ENCODE results near the gene KCNG4. TPM values are rescaled to one million over a fixed set of nuclear protein-coding genes. Genes with fewer than 3 reads are reported as not detected.

The KCNG4 gene
- total and polyA plus RNA-seq, 2 donors, result not detected

DNA sequence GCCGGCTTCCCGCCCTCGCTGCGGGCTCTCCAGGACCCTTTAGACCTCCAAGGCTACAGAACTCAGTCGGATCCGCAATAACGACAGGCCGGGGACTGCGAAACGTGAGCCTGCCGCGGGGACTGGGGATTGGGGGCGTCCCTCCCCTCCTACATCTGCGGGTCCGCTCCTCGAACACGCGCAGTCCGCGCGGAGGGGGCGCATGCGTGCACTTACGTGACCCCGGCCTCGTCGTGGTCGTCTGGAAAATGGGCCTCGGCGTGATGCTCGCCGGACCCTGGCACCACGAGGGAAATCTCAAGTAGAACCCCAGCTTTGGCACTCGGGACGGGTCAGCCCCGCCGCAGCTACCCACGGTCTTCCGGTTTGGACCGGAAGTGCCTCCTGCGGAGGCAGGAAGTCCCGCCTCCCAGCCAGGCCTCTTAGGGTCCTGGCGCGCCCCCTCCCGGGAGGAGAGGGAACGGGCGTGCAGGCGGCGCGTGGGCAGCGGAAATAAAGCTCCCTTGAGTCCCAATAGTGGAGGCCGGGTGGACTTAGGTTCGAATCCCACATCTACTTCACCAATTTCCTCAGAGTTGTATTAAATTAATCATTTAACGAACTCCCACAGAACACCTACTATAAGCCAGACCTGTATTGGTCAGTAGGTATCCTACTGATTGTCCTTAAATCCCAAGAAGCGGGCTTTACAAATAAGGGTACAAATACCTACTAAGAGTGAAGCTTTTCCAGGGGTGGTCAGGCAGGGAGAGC lies 53.0 kb downstream of the KCNG4 start, which contains the start of gene TAF1C:
TAF1C (minus strand) TSS at position 373 of the 753 bp plus-strand sequence. CDS start 2,069 bp downstream, outside the sequence.
- no peaks in the 10 kb centered on the region for H3K4me1 ChIP-seq (ENCODE audit: insufficient read depth)
- peak within 1 kb of the TSS; percentile 19 for H3K27ac ChIP-seq (ENCODE audit: low read depth)
- 2% methylated on average over 55 of the region's 55 CpGs for WGBS
- peaks cover 4% of the 10 kb centered on the region for H3K36me3 ChIP-seq (ENCODE audit: insufficient read depth)
- H3K4me3 ChIP-seq (ENCODE audit: low read depth, low read length), result peak within 1 kb of the TSS; percentile 67
- peak; percentile 69 for DNase-seq (ENCODE audit: extremely low spot score)

DNA sequence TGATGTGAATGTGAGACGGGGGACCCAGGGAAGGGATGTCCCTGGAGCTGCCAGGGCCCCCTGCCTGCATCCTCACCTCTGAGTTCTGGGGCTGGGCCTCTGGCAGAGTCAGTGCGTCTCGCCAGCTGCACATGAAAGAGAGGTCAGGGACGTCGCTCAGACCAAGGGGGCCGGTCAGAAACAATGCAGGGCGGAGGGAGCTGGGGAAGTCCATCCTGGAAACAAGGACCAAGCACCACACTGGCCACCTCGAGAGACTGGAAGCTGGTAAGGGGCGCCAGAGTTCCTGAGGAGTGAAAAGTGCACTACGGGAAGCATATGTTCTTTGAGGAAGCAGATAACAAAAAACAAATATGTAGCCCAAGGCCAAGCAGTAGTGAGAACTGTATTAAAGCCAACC lies 55.0 kb downstream of the KCNG4 start:
- 77% methylated on average over 10 of the region's 10 CpGs for WGBS

GRCh38 chr16:84183911-84184591 lies 55.8 kb downstream of the KCNG4 start:
- 82% methylated on average over 11 of the region's 11 CpGs for WGBS
- H3K27ac ChIP-seq (ENCODE audit: low read depth), result peak overlapping the region; percentile 18
- H3K36me3 ChIP-seq (ENCODE audit: insufficient read depth), result peaks cover 9% of the 10 kb centered on the region

More for the DNA sequence above, 55.0 kb downstream of the KCNG4 start:
- Histone ChIP-seq H3K27ac (ENCODE audit: low read depth) (no peak overlapping the region), H3K4me3 (ENCODE audit: low read depth, low read length) (no peak overlapping the region), H3K36me3 (ENCODE audit: insufficient read depth) (peaks cover 9% of the 10 kb centered on the region), H3K4me1 (ENCODE audit: insufficient read depth) (no peaks in the 10 kb centered on the region)
- DNase-seq (ENCODE audit: extremely low spot score), result no peak

GRCh38 chr16:84183572-84183875 lies 56.3 kb downstream of the KCNG4 start:
- no peak overlapping the region for H3K4me3 ChIP-seq (ENCODE audit: low read depth, low read length)
- H3K4me1 ChIP-seq (ENCODE audit: insufficient read depth), result no peaks in the 10 kb centered on the region
- no peak overlapping the region for H3K27ac ChIP-seq (ENCODE audit: low read depth)
- no peak for DNase-seq (ENCODE audit: extremely low spot score)
- H3K36me3 ChIP-seq (ENCODE audit: insufficient read depth), result peaks cover 9% of the 10 kb centered on the region
- 95% methylated on average over 5 of the region's 5 CpGs for WGBS

More at GRCh38 chr16:84183911-84184591, 55.8 kb downstream of the KCNG4 start:
- H3K4me3 ChIP-seq (ENCODE audit: low read depth, low read length), result no peak overlapping the region
- no peak for DNase-seq (ENCODE audit: extremely low spot score)
- H3K4me1 ChIP-seq (ENCODE audit: insufficient read depth), result no peaks in the 10 kb centered on the region

- 94% methylated on average over 26 of the region's 26 CpGs for WGBS
- no peak overlapping the region for H3K27ac ChIP-seq (ENCODE audit: low read depth)
- no peaks in the 10 kb centered on the region for H3K4me1 ChIP-seq (ENCODE audit: insufficient read depth)
- no peak overlapping the region for H3K4me3 ChIP-seq (ENCODE audit: low read depth, low read length)
- H3K36me3 ChIP-seq (ENCODE audit: insufficient read depth), result peaks cover 9% of the 10 kb centered on the region
- no peak for DNase-seq (ENCODE audit: extremely low spot score)
Observed at GRCh38 chr16:84182680-84183571, 56.9 kb downstream of the KCNG4 start.

GRCh38 chr16:84182104-84182503 lies 57.7 kb downstream of the KCNG4 start:
- H3K4me1 ChIP-seq (ENCODE audit: insufficient read depth), result no peaks in the 10 kb centered on the region
- peaks cover 9% of the 10 kb centered on the region for H3K36me3 ChIP-seq (ENCODE audit: insufficient read depth)
- 96% methylated on average over 18 of the region's 18 CpGs for WGBS
- no peak overlapping the region for H3K27ac ChIP-seq (ENCODE audit: low read depth)
- no peak overlapping the region for H3K4me3 ChIP-seq (ENCODE audit: low read depth, low read length)
- DNase-seq (ENCODE audit: extremely low spot score), result no peak

GRCh38 chr16:84181144-84181915 lies 58.5 kb downstream of the KCNG4 start:
- Histone ChIP-seq H3K4me3 (ENCODE audit: low read depth, low read length) (no peak overlapping the region), H3K27ac (ENCODE audit: low read depth) (no peak overlapping the region), H3K36me3 (ENCODE audit: insufficient read depth) (peaks cover 9% of the 10 kb centered on the region), H3K4me1 (ENCODE audit: insufficient read depth) (no peaks in the 10 kb centered on the region)
- 93% methylated on average over 41 of the region's 41 CpGs for WGBS
- no peak for DNase-seq (ENCODE audit: extremely low spot score)

- no peak overlapping the region for H3K4me3 ChIP-seq (ENCODE audit: low read depth, low read length)
- no peaks in the 10 kb centered on the region for H3K4me1 ChIP-seq (ENCODE audit: insufficient read depth)
- 79% methylated on average over 21 of the region's 21 CpGs for WGBS
- H3K27ac ChIP-seq (ENCODE audit: low read depth), result no peak overlapping the region
- DNase-seq (ENCODE audit: extremely low spot score), result no peak
- peaks cover 9% of the 10 kb centered on the region for H3K36me3 ChIP-seq (ENCODE audit: insufficient read depth)
Observed at GRCh38 chr16:84180519-84181140, 59.2 kb downstream of the KCNG4 start.

DNA sequence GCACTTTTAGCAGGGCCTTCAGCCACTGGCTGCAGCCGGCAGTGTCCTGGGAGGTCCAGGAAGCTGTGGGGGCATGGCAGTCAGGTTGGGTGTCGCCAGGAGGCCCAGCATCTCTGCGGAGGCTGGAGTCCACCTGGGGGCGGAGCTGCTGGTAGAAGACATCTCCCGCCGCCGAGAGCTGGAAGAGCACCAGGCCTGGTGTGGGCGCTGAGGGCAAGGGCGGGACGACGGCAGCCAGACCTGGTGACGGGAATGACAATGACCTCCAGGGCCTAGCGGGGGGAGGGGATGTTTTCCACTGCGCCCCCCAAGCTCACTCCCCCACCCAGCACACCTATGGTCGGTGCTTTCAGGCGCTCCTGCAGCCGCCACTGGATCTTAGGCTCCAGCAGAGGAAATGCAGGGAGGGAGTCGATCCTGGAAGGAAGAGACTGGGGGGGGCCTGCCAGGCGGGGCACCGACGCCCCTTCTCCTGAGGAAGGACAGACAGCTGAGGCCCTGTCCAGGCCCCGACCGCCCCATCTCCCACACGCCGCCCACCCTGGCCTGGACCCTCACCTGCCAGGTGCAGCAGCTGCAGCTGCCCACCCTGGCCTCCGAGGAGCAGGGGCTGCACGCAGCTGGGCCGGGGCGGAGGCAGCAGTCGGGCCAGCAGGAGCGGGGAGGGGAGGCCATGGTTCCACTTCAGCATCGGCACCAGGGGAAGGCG lies 60.0 kb downstream of the KCNG4 start:
- H3K36me3 ChIP-seq (ENCODE audit: insufficient read depth), result peaks cover 9% of the 10 kb centered on the region
- no peaks in the 10 kb centered on the region for H3K4me1 ChIP-seq (ENCODE audit: insufficient read depth)
- DNase-seq (ENCODE audit: extremely low spot score), result no peak
- no peak overlapping the region for H3K27ac ChIP-seq (ENCODE audit: low read depth)
- H3K4me3 ChIP-seq (ENCODE audit: low read depth, low read length), result no peak overlapping the region
- WGBS, result 85% methylated on average over 33 of the region's 33 CpGs

DNA sequence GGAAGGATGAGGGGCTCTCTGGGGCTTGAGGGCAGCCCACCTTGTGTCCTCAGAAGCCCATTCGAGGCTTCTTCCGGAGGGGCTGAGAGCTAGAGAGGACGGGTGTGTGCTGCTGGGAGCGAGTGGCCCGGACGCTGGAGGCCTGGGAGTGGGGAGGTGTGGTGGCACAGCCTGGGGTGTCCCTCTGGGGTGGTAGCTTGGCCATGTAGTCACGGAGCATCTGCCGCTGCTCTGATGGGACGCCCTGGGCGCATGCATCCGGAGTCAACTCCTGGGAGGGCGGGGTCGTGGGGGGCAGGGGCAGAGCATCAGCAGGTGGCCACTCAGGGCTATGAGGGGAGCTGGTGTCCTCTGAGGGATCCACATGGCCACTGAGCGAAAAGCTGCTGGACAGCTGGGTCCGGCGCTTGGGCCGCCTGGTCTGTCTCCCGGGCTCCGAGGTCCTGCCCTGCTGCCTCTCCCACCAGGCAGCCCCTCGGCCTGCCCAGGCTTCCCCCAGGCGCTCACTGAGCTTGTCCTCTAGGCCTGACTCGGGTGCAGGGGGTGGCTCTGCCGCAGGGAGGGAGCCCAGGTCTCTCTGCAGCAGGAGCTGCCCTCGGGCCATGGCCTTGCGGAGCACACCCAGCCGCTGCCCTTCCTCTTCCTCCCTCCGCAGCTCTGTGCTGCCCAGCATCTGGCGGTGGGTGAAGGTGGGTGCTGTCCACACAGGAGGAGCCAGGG lies 60.8 kb downstream of the KCNG4 start:
- DNase-seq (ENCODE audit: extremely low spot score), result no peak
- WGBS, result 90% methylated on average over 28 of the region's 28 CpGs
- Histone ChIP-seq H3K36me3 (ENCODE audit: insufficient read depth) (peaks cover 9% of the 10 kb centered on the region), H3K4me1 (ENCODE audit: insufficient read depth) (no peaks in the 10 kb centered on the region), H3K4me3 (ENCODE audit: low read depth, low read length) (no peak overlapping the region), H3K27ac (ENCODE audit: low read depth) (no peak overlapping the region)

GRCh38 chr16:84178146-84178765 lies 61.6 kb downstream of the KCNG4 start:
- Histone ChIP-seq H3K36me3 (ENCODE audit: insufficient read depth) (peaks cover 9% of the 10 kb centered on the region), H3K4me3 (ENCODE audit: low read depth, low read length) (no peak overlapping the region), H3K4me1 (ENCODE audit: insufficient read depth) (no peaks in the 10 kb centered on the region), H3K27ac (ENCODE audit: low read depth) (no peak overlapping the region)
- 84% methylated on average over 15 of the region's 15 CpGs for WGBS
- no peak for DNase-seq (ENCODE audit: extremely low spot score)
